Fibroblast of lung (primary cell): ENCODE measurements around the gene KMT5C. TPM values are rescaled to one million over a fixed set of nuclear protein-coding genes. Genes with fewer than 3 reads are reported as not detected.

Source experiments
- DNase-seq, 2 donors: peaks; one replicate each; pipeline versions ENCODE4 v3.0.0 to v3.0.0-alpha.2; 2010; ENCODE audit warnings: low read depth in 2 of 2
- H2AFZ ChIP-seq: 2 replicates; pipeline ENCODE4 v1.5.1; 2012; ENCODE audit warnings: low read length, control low read depth, inconsistent platforms
- H3K27ac ChIP-seq: 2 replicates; pipeline ENCODE4 v1.5.1; 2011; ENCODE audit warnings: low read length, control low read depth; ENCODE audit not compliant: insufficient read depth
- H3K27me3 ChIP-seq: 2 replicates; pipeline ENCODE4 v1.5.1; 2011; ENCODE audit warnings: mild to moderate bottlenecking, low read length; ENCODE audit not compliant: control insufficient read depth, insufficient read depth
- H3K36me3 ChIP-seq: 2 replicates; pipeline ENCODE4 v1.5.1; 2011; ENCODE audit warnings: low read length; ENCODE audit not compliant: control insufficient read depth, insufficient read depth
- H3K4me1 ChIP-seq: 2 replicates; pipeline ENCODE4 v1.5.1; 2011; ENCODE audit warnings: low read length; ENCODE audit not compliant: control insufficient read depth, insufficient read depth; ENCODE audit errors: extremely low read depth
- H3K4me2 ChIP-seq: 2 replicates; pipeline ENCODE4 v1.5.1; 2011; ENCODE audit warnings: low read length, control low read depth; ENCODE audit not compliant: insufficient read depth; ENCODE audit errors: extremely low read depth
- H3K4me3 ChIP-seq, 4 experiments: fragments of 200-600 bp in 1 of 4; sonication (generic) in 1 of 4; replicated peaks in 1 of 4; 2 replicates each; pipeline ENCODE4 v1.5.1; 2011 to 2016; ENCODE audit warnings: low read length in 4 of 4, low read depth in 3 of 4, mild to moderate bottlenecking in 3 of 4, control low read depth in 2 of 4, inconsistent platforms in 1 of 4, mixed read lengths in 1 of 4; ENCODE audit not compliant: insufficient read depth in 1 of 4; ENCODE audit errors: control extremely low read depth in 1 of 4
- H3K79me2 ChIP-seq: 2 replicates; pipeline ENCODE4 v1.5.1; 2012; ENCODE audit warnings: mild to moderate bottlenecking, low read length, inconsistent platforms; ENCODE audit not compliant: control insufficient read depth, insufficient read depth
- H3K9ac ChIP-seq: 2 replicates; pipeline ENCODE4 v1.5.1; 2011; ENCODE audit warnings: mild to moderate bottlenecking, low read length, control low read depth; ENCODE audit not compliant: insufficient read depth
- H3K9me3 ChIP-seq: 2 replicates; pipeline ENCODE4 v1.5.1; 2012; ENCODE audit warnings: low read depth, low read length; ENCODE audit not compliant: control insufficient read depth, insufficient read depth
- H4K20me1 ChIP-seq: 2 replicates; pipeline ENCODE4 v1.5.1; 2011; ENCODE audit warnings: low read length; ENCODE audit not compliant: control insufficient read depth, insufficient read depth; ENCODE audit errors: extremely low read depth
- EZH2 ChIP-seq: IDR thresholded peaks from 2 replicates; pipeline ENCODE4 v1.5.1; 2012; ENCODE audit warnings: low read length, control low read depth, mild to moderate bottlenecking; ENCODE audit errors: missing control alignments
- polyA minus RNA-seq: library from RNA; depleted of rRNA, polyadenylated mRNA; stranded (reverse); fragments of >200 nt; gene quantifications from 2 replicates; pipeline ENCODE4 v1.2.3, GENCODE V29; 2011; ENCODE audit warnings: low replicate concordance
- polyA plus RNA-seq, 2 donors: library from polyadenylated mRNA; depleted of rRNA in 1 of 2; stranded (reverse) in 1 of 2; unstranded in 1 of 2; fragments of >200 nt; gene quantifications; 2 replicates each; pipeline ENCODE4 v1.2.1, GENCODE V29; 2011 to 2012; ENCODE audit warnings: missing spikeins in 1 of 2
- total RNA-seq: library from RNA; depleted of rRNA; stranded (reverse); fragments of >200 nt; gene quantifications from 2 replicates; pipeline ENCODE4 v1.2.1, GENCODE V29; 2014
- TF ChIP-seq, protein P1 (sequence below), 2 donors: IDR thresholded peaks in 1 of 2; conservative IDR thresholded peaks in 1 of 2; 1 replicate in 1 of 2; 2 replicates in 1 of 2; pipeline ENCODE4 v1.5.1; 2011 to 2012; ENCODE audit warnings: low read length in 2 of 2, control low read depth in 1 of 2, inconsistent platforms in 1 of 2, low read depth in 1 of 2, mild to moderate bottlenecking in 1 of 2

The KMT5C gene
- 4.1 and 4.6 TPM in 2 replicates for total RNA-seq
- 1.9 and 2.5 TPM in 2 replicates for polyA plus RNA-seq
- polyA plus RNA-seq (2012) = 1.8 and 2.0 TPM in 2 replicates
- polyA minus RNA-seq = 0.39 and 1.0 TPM in 2 replicates

DNA sequence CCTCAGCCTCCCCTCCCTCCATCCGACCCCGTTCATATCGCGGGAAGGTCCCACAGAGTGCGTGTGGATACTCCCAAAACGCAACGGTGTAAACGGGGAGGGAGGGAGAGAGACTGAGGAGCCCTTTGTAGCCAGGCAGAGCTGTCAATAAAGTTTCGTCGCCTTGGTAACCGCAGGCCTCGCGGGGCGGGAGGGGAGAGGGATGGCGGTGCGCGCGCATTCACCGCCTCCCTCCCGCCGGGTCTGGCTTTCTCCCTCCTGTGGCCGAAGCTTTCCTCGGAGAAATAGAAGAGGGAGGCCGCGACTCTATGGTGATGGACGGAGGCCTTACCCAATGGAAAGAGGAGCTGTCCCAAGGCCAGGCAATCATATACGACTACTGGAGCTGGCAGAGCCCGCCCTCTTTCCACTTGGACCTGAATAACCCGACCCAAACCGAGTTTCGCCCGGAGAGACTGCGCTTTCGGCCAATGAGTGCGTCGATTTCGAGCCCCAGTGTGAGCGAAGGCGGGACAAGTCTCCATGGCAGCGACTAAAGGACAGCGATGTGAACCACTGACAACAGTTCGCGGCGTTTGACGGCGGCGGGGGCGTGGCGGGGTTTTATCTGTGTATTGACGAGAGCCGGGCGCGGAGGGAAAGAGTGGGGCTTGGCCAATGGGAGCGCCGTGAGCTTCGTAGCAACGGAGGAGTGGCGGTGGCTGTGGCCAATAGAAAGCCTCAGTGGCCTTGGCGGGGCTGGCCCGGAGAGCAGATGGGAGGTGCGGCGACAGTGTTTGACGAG lies at the start of gene KMT5C:
Gene KMT5C (plus strand): TSS at position 772 of the 784 bp plus-strand sequence. CDS start 2,061 bp downstream, outside the sequence.
- Histone ChIP-seq H3K36me3 (peaks cover 4% of the 10 kb centered on the region), H3K9ac (peak within 1 kb of the TSS; percentile 68), H3K9me3 (no peaks in the 10 kb centered on the region), H3K4me1 (peaks cover 9% of the 10 kb centered on the region), H3K27me3 (peaks cover 5% of the 10 kb centered on the region), H3K4me2 (peak within 1 kb of the TSS; percentile 94), H3K4me3 (peak within 1 kb of the TSS; percentile 73 to 80 (median 76)), H3K79me2 (no peaks in the 10 kb centered on the region), H3K27ac (peak within 1 kb of the TSS; percentile 89), H2AFZ (peak within 1 kb of the TSS; percentile 46), H4K20me1 (no peaks in the 10 kb centered on the region)
- TF ChIP-seq EZH2 = no peak
- TF ChIP-seq, protein P1, sequence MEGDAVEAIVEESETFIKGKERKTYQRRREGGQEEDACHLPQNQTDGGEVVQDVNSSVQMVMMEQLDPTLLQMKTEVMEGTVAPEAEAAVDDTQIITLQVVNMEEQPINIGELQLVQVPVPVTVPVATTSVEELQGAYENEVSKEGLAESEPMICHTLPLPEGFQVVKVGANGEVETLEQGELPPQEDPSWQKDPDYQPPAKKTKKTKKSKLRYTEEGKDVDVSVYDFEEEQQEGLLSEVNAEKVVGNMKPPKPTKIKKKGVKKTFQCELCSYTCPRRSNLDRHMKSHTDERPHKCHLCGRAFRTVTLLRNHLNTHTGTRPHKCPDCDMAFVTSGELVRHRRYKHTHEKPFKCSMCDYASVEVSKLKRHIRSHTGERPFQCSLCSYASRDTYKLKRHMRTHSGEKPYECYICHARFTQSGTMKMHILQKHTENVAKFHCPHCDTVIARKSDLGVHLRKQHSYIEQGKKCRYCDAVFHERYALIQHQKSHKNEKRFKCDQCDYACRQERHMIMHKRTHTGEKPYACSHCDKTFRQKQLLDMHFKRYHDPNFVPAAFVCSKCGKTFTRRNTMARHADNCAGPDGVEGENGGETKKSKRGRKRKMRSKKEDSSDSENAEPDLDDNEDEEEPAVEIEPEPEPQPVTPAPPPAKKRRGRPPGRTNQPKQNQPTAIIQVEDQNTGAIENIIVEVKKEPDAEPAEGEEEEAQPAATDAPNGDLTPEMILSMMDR (conservative IDR thresholded peaks at IDR 0.05 in 1 of 2, IDR thresholded peaks at IDR 0.05 in 1 of 2; ENCODE audit: low read depth in 1 of 2, low read length in 2 of 2) = peak; percentile 29 to 34
- DNase-seq = peak; percentile 100

GRCh38 chr19:55297267-55297666 lies 42.4 kb upstream of the KMT5C start:
- DNase-seq = no peak
- H3K79me2 ChIP-seq = no peaks in the 10 kb centered on the region
- peaks cover 2% of the 10 kb centered on the region for H3K4me1 ChIP-seq
- H3K27me3 ChIP-seq = no peaks in the 10 kb centered on the region
- H3K9me3 ChIP-seq = no peaks in the 10 kb centered on the region
- H3K27ac ChIP-seq = no peak overlapping the region
- no peak overlapping the region for H3K9ac ChIP-seq
- H4K20me1 ChIP-seq = no peaks in the 10 kb centered on the region
- H3K4me2 ChIP-seq = no peak overlapping the region
- H3K36me3 ChIP-seq = no peaks in the 10 kb centered on the region
- no peak overlapping the region for H2AFZ ChIP-seq
- no peak for TF ChIP-seq EZH2
- TF ChIP-seq, protein P1 (conservative IDR thresholded peaks at IDR 0.05 in 1 of 2, IDR thresholded peaks at IDR 0.05 in 1 of 2; ENCODE audit: low read depth in 1 of 2, low read length in 2 of 2) = no peak
- no peak overlapping the region for H3K4me3 ChIP-seq

- no peak overlapping the region for H3K9ac ChIP-seq
- H3K27me3 ChIP-seq = no peaks in the 10 kb centered on the region
- no peak for DNase-seq
- no peaks in the 10 kb centered on the region for H3K79me2 ChIP-seq
- H3K9me3 ChIP-seq = no peaks in the 10 kb centered on the region
- peaks cover 2% of the 10 kb centered on the region for H3K4me1 ChIP-seq
- H3K27ac ChIP-seq = no peak overlapping the region
- H3K4me3 ChIP-seq = no peak overlapping the region
- no peak overlapping the region for H2AFZ ChIP-seq
- no peak overlapping the region for H3K4me2 ChIP-seq
- no peaks in the 10 kb centered on the region for H4K20me1 ChIP-seq
- H3K36me3 ChIP-seq = peaks cover 2% of the 10 kb centered on the region
- no peak for TF ChIP-seq EZH2
- TF ChIP-seq, protein P1 (conservative IDR thresholded peaks at IDR 0.05 in 1 of 2, IDR thresholded peaks at IDR 0.05 in 1 of 2; ENCODE audit: low read depth in 1 of 2, low read length in 2 of 2) = no peak
Observed at GRCh38 chr19:55299991-55300390, 39.7 kb upstream of the KMT5C start.
